ENCODE data around the gene SMARCAL1.

SMARCAL1 gene

GRCh38 chr2:216404010-216404618, 8.2 kb upstream of the SMARCAL1 start:
- H3K79me2 ChIP-seq (ENCODE audit: low read length), result no peaks in the 10 kb centered on the region
- peaks cover 6% of the 10 kb centered on the region; the same call in 1 of the 2 replicates for H3K27me3 ChIP-seq (ENCODE audit: low read depth, low read length)
- H3K4me1 ChIP-seq (ENCODE audit: low read length), result peaks cover 6% of the 10 kb centered on the region; the same call in 1 of the 2 replicates
- H4K20me1 ChIP-seq (ENCODE audit: insufficient read depth, low read length), result no peaks in the 10 kb centered on the region
- 0 out of 2 replicates have a peak overlapping the region, but pooled peaks have one; percentile 30 for H2AFZ ChIP-seq (ENCODE audit: low read depth, low read length)
- H3K4me3 ChIP-seq (ENCODE audit: low read length), result no peak overlapping the region
- TF ChIP-seq EZH2phosphoT487 (IDR thresholded peaks at IDR 0.05; ENCODE audit: low read depth), result no peak
- peak; percentile 46 for TF ChIP-seq CTCF (IDR thresholded peaks at IDR 0.05; ENCODE audit: low read depth, low read length)
- no peak overlapping the region for H3K9ac ChIP-seq (ENCODE audit: low read length)
- no peak overlapping the region for H3K4me2 ChIP-seq (ENCODE audit: low read length)
- H3K9me3 ChIP-seq (ENCODE audit: insufficient read depth, low read length), result no peaks in the 10 kb centered on the region
- no peak overlapping the region for H3K27ac ChIP-seq (ENCODE audit: low read length)
- no peaks in the 10 kb centered on the region for H3K36me3 ChIP-seq (replicated peaks; ENCODE audit: low read depth, low read length)

- Histone ChIP-seq H3K9me3 (ENCODE audit: insufficient read depth, low read length) (no peaks in the 10 kb centered on the region), H3K4me2 (ENCODE audit: low read length) (no peak overlapping the region)
Observed at GRCh38 chr2:216405588-216405987, 6.7 kb upstream of the SMARCAL1 start.

GRCh38 chr2:216406826-216407225, 5.5 kb upstream of the SMARCAL1 start:
- Histone ChIP-seq H3K27me3 (ENCODE audit: low read depth, low read length) (peaks cover 6% of the 10 kb centered on the region; the same call in 1 of the 2 replicates), H3K27ac (ENCODE audit: low read length) (no peak overlapping the region), H3K4me2 (ENCODE audit: low read length) (no peak overlapping the region), H3K9ac (ENCODE audit: low read length) (no peak overlapping the region), H3K79me2 (ENCODE audit: low read length) (no peaks in the 10 kb centered on the region), H2AFZ (ENCODE audit: low read depth, low read length) (no peak overlapping the region), H4K20me1 (ENCODE audit: insufficient read depth, low read length) (no peaks in the 10 kb centered on the region), H3K4me1 (ENCODE audit: low read length) (peaks cover 17% of the 10 kb centered on the region), H3K36me3 (replicated peaks; ENCODE audit: low read depth, low read length) (no peaks in the 10 kb centered on the region), H3K9me3 (ENCODE audit: insufficient read depth, low read length) (no peaks in the 10 kb centered on the region), H3K4me3 (ENCODE audit: low read length) (no peak overlapping the region)
- no peak for TF ChIP-seq CTCF (IDR thresholded peaks at IDR 0.05; ENCODE audit: low read depth, low read length)
- no peak for TF ChIP-seq EZH2phosphoT487 (IDR thresholded peaks at IDR 0.05; ENCODE audit: low read depth)

More at GRCh38 chr2:216405588-216405987, 6.7 kb upstream of the SMARCAL1 start:
- Histone ChIP-seq H2AFZ (ENCODE audit: low read depth, low read length) (no peak overlapping the region), H4K20me1 (ENCODE audit: insufficient read depth, low read length) (no peaks in the 10 kb centered on the region), H3K79me2 (ENCODE audit: low read length) (no peaks in the 10 kb centered on the region), H3K4me3 (ENCODE audit: low read length) (no peak overlapping the region), H3K36me3 (replicated peaks; ENCODE audit: low read depth, low read length) (no peaks in the 10 kb centered on the region), H3K27me3 (ENCODE audit: low read depth, low read length) (peaks cover 6% of the 10 kb centered on the region; the same call in 1 of the 2 replicates), H3K27ac (ENCODE audit: low read length) (no peak overlapping the region), H3K4me1 (ENCODE audit: low read length) (peaks cover 8% of the 10 kb centered on the region), H3K9ac (ENCODE audit: low read length) (no peak overlapping the region)
- no peak for TF ChIP-seq CTCF (IDR thresholded peaks at IDR 0.05; ENCODE audit: low read depth, low read length)
- TF ChIP-seq EZH2phosphoT487 (IDR thresholded peaks at IDR 0.05; ENCODE audit: low read depth), result no peak

DNA sequence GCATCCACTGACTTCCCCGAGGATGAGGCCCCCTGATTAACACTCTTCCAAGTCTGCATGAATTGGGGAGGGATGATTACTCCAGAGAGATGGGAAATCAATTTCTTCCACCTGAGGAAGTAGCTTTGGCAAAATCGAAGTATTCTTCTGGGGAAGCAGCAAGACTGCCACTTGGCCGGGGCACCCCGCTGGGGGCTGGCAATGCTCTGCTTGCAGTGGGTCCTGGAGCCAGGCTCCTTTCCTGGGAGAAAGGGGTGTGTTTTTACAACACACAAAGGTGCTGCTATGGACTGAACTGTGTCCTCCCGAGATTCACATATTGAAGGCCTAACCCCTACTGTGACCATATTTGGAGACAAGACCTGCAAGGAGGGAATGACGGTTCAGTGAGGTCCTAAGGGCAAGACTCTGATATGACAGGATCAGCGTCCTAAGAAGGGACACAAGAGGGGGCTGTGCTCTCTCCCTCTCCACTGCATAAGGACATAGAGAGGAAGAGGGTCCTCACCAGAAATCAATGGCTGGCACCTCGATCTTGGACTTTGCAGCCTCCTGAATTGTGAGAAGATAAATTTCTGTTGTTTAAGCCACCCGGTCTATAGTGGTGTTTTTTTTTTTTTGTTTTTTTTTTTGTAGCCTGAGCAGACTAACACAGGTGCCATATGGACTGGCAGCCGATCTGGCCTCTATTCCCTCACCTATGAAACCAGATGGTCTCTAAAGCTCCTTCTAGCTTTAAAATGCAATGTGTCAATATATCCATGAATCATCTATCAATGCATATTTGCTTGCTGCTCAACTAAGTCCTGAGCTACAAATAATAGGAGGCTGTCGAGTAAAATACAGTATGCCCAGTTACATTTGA, 3.6 kb upstream of the SMARCAL1 start:
- H3K9ac ChIP-seq (ENCODE audit: low read length), result no peak overlapping the region

More for the DNA sequence above, 3.6 kb upstream of the SMARCAL1 start:
- no peaks in the 10 kb centered on the region for H3K9me3 ChIP-seq (ENCODE audit: insufficient read depth, low read length)
- no peak overlapping the region for H3K4me2 ChIP-seq (ENCODE audit: low read length)
- TF ChIP-seq CTCF (IDR thresholded peaks at IDR 0.05; ENCODE audit: low read depth, low read length) (no peak), EZH2phosphoT487 (IDR thresholded peaks at IDR 0.05; ENCODE audit: low read depth) (no peak)
- H3K79me2 ChIP-seq (ENCODE audit: low read length), result peaks cover 9% of the 10 kb centered on the region; the same call in 1 of the 2 replicates
- H2AFZ ChIP-seq (ENCODE audit: low read depth, low read length), result no peak overlapping the region
- H3K27ac ChIP-seq (ENCODE audit: low read length), result no peak overlapping the region
- peaks cover 6% of the 10 kb centered on the region; the same call in 1 of the 2 replicates for H3K27me3 ChIP-seq (ENCODE audit: low read depth, low read length)
- H3K36me3 ChIP-seq (replicated peaks; ENCODE audit: low read depth, low read length), result no peaks in the 10 kb centered on the region
- H3K4me3 ChIP-seq (ENCODE audit: low read length), result no peak overlapping the region
- peaks cover 22% of the 10 kb centered on the region for H3K4me1 ChIP-seq (ENCODE audit: low read length)
- no peaks in the 10 kb centered on the region for H4K20me1 ChIP-seq (ENCODE audit: insufficient read depth, low read length)
